RWPE2 (cell line): ENCODE results near the gene SCG2.

ENCODE experiments used
- ATAC-seq: fragments of 200-7000 bp; cut with Tn5 transposase; 3 replicates; pipeline ENCODE4 v1.9.1; 2021; ENCODE audit warnings: low read depth
- DNase-seq: peaks from one replicate; pipeline ENCODE4 v3.0.0-alpha.2; 2020; ENCODE audit warnings: low spot score
- H3K27ac ChIP-seq: fragments of 450-650 bp; 2 replicates; pipeline ENCODE4 v1.5.1; 2017; ENCODE audit warnings: mild to moderate bottlenecking; ENCODE audit not compliant: poor library complexity, severe bottlenecking
- H3K27me3 ChIP-seq: fragments of 250-450 bp; sonication (Bioruptor Pico); 2 replicates; pipeline ENCODE4 v1.5.1; 2021; ENCODE audit warnings: mild to moderate bottlenecking, moderate library complexity; ENCODE audit not compliant: insufficient read depth, poor library complexity, severe bottlenecking
- H3K36me3 ChIP-seq: fragments of 250-450 bp; sonication (Bioruptor Pico); 2 replicates; pipeline ENCODE4 v1.5.1; 2020; ENCODE audit warnings: low read depth, mild to moderate bottlenecking, moderate library complexity
- H3K4me1 ChIP-seq: fragments of 250-450 bp; sonication (Bioruptor Pico); 2 replicates; pipeline ENCODE4 v1.5.1; 2021; ENCODE audit warnings: mild to moderate bottlenecking, moderate library complexity; ENCODE audit not compliant: insufficient read depth, poor library complexity, severe bottlenecking
- H3K4me3 ChIP-seq: fragments of 250-450 bp; sonication (Bioruptor Pico); 2 replicates; pipeline ENCODE4 v1.5.1; 2021; ENCODE audit warnings: mild to moderate bottlenecking, moderate library complexity; ENCODE audit not compliant: severe bottlenecking
- H3K9me3 ChIP-seq: fragments of 250-450 bp; sonication (Bioruptor Pico); 2 replicates; pipeline ENCODE4 v1.5.1; 2021; ENCODE audit warnings: mild to moderate bottlenecking, moderate library complexity; ENCODE audit not compliant: severe bottlenecking
- TF ChIP-seq, protein P1 (sequence below): fragments of 450-650 bp; IDR thresholded peaks from one replicate; pipeline ENCODE4 v1.5.1; 2017; ENCODE audit warnings: mild to moderate bottlenecking, moderate library complexity; ENCODE audit not compliant: poor library complexity, severe bottlenecking

SCG2 gene

DNA sequence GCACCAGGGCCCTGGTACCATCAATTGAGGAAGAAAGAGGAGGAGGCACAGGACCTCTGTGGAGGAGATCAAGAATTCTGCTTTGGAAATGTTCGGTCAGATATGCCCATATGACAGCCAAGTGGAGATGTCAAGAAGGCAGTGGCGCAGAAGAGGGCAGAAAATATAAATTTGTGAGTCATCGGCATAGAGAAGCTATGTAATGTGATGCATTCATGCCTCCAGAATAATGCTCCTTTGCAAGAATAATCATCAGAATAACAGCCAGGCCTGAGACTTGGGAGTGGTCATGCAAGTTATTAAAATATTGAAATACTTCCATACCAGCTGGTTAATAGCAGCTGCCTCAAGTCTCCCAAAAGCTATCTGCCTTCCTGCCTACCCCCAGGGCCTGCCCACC is 32.1 kb upstream of the SCG2 start:
- TF ChIP-seq, protein P1, sequence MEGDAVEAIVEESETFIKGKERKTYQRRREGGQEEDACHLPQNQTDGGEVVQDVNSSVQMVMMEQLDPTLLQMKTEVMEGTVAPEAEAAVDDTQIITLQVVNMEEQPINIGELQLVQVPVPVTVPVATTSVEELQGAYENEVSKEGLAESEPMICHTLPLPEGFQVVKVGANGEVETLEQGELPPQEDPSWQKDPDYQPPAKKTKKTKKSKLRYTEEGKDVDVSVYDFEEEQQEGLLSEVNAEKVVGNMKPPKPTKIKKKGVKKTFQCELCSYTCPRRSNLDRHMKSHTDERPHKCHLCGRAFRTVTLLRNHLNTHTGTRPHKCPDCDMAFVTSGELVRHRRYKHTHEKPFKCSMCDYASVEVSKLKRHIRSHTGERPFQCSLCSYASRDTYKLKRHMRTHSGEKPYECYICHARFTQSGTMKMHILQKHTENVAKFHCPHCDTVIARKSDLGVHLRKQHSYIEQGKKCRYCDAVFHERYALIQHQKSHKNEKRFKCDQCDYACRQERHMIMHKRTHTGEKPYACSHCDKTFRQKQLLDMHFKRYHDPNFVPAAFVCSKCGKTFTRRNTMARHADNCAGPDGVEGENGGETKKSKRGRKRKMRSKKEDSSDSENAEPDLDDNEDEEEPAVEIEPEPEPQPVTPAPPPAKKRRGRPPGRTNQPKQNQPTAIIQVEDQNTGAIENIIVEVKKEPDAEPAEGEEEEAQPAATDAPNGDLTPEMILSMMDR: no peak
- no peaks in the 10 kb centered on the region for H3K4me1 ChIP-seq
- no peaks in the 10 kb centered on the region for H3K27me3 ChIP-seq
- no peak overlapping the region for H3K27ac ChIP-seq
- H3K4me3 ChIP-seq: no peak overlapping the region
- ATAC-seq (no peak), DNase-seq (no peak)
- no peaks in the 10 kb centered on the region for H3K36me3 ChIP-seq
- H3K9me3 ChIP-seq: no peaks in the 10 kb centered on the region

DNA sequence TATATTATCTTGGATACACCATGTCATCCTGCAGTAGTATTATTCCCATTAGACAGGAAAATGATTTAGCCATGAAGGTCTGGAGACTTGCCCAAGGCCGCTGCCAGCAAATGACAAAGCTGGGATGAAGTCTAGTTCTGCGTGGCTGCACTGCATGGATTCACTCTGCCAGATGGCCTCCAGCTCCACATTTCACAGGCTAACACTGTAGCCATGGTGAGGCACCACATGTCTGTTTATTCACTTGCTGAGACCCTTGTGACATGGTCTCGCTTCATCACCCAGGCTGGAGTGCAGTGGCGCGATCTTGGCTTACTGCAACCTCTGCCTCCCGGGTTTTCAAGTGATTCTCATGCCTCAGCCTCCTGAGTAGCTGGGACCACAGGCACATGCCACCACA is 31.5 kb upstream of the SCG2 start:
- TF ChIP-seq, protein P1: no peak
- Histone ChIP-seq H3K9me3 (no peaks in the 10 kb centered on the region), H3K4me1 (no peaks in the 10 kb centered on the region), H3K27ac (no peak overlapping the region), H3K36me3 (no peaks in the 10 kb centered on the region), H3K27me3 (no peaks in the 10 kb centered on the region), H3K4me3 (no peak overlapping the region)
- DNase-seq (no peak), ATAC-seq (no peak)

DNA sequence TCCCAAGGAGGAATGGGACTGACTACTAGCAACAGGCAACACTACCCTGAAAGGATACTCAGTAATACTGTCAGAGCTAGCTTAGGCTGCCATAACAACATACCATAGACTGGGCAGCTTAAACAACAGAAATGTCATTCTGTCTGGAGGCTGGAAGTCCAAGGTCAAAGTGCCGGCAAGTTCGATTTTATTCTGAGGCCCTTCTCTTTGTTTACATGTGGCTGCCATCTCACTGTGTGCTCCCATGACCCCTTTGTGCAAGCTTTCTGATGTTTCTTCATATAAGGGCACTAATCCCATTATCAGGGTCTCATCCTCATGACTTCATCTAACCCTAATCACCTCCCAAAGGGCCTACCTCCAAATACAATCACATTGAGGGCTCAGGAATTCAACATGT is 30.7 kb upstream of the SCG2 start:
- ATAC-seq: no peak

DNA sequence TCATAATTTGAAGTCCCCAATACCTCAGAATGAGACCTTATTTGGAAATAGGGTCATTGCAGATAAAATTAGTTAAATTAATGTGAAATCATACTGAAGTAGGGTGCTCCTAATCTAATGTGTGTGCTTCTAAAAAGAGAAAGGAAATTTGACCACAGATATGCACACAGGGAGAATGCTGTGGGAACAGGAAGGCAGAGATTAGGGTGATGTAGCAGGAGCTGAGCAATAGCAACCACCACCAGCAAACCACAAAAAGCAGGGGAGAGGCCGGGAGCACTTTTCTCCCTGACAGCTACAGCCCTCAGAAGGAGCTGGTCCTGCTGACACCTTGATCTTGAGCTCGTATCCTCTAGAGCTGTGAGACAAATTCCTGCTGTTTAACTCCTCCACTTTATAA is 24.6 kb upstream of the SCG2 start:
- Histone ChIP-seq H3K36me3 (no peaks in the 10 kb centered on the region), H3K4me3 (no peak overlapping the region), H3K9me3 (peaks cover 2% of the 10 kb centered on the region), H3K27me3 (no peaks in the 10 kb centered on the region), H3K27ac (no peak overlapping the region), H3K4me1 (no peaks in the 10 kb centered on the region)
- no peak for DNase-seq
- peak; percentile 72; the same call in 2 of the 3 replicates for ATAC-seq
- TF ChIP-seq, protein P1: no peak

More for the DNA sequence above, 30.7 kb upstream of the SCG2 start:
- Histone ChIP-seq H3K4me1 (no peaks in the 10 kb centered on the region), H3K27ac (no peak overlapping the region), H3K27me3 (no peaks in the 10 kb centered on the region), H3K4me3 (no peak overlapping the region), H3K9me3 (no peaks in the 10 kb centered on the region), H3K36me3 (no peaks in the 10 kb centered on the region)
- DNase-seq: no peak
- TF ChIP-seq, protein P1: no peak

DNA sequence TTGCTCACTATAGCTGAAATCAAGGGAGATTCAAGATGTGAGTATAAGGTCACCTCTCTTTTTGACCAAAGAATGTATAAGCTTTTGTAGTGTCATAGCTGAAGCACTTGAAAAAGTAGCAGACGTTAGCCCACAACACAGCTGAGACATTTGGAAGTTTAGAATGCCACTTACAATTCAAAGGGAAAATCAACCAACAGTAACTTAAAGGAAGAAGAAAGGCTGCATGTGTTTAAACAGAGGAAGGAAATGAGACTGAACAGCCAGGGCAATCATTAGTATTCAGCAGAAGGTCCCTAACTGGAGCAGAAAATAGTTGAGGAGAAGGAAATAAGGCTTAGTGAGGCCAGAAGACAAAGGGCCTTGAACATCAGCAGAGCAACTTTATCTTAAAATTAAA is 23.5 kb upstream of the SCG2 start:
- H3K4me1 ChIP-seq: no peaks in the 10 kb centered on the region
- H3K27ac ChIP-seq: no peak overlapping the region
- H3K36me3 ChIP-seq: no peaks in the 10 kb centered on the region
- H3K27me3 ChIP-seq: no peaks in the 10 kb centered on the region
- no peak overlapping the region for H3K4me3 ChIP-seq
- no peak for DNase-seq
- ATAC-seq: no peak
- TF ChIP-seq, protein P1: no peak
- H3K9me3 ChIP-seq: peaks cover 2% of the 10 kb centered on the region
